ENCODE results near the gene ZBTB2.

Gene ZBTB2

GRCh38 chr6:151335930-151336329, 55.4 kb downstream of the ZBTB2 start:
- no peak for TF ChIP-seq CTCF (IDR thresholded peaks at IDR 0.05; ENCODE audit: insufficient read depth, low read length, poor library complexity, severe bottlenecking)
- Histone ChIP-seq H3K4me3 (replicated peaks; ENCODE audit: low read depth, low read length) (no peak overlapping the region), H3K27me3 (replicated peaks; ENCODE audit: control insufficient read depth, insufficient read depth, low read length) (no peaks in the 10 kb centered on the region; the same call in 1 of the 2 replicates), H3K36me3 (ENCODE audit: control insufficient read depth, insufficient read depth, low read length) (no peaks in the 10 kb centered on the region)
- DNase-seq (ENCODE audit: extremely low read depth, insufficient read length): no peak

- H3K4me3 ChIP-seq (replicated peaks; ENCODE audit: low read depth, low read length): no peak overlapping the region
- no peak for TF ChIP-seq CTCF (IDR thresholded peaks at IDR 0.05; ENCODE audit: insufficient read depth, low read length, poor library complexity, severe bottlenecking)
- DNase-seq (ENCODE audit: extremely low read depth, insufficient read length): no peak
- no peaks in the 10 kb centered on the region for H3K36me3 ChIP-seq (ENCODE audit: control insufficient read depth, insufficient read depth, low read length)
- no peaks in the 10 kb centered on the region for H3K27me3 ChIP-seq (replicated peaks; ENCODE audit: control insufficient read depth, insufficient read depth, low read length)
Observed at GRCh38 chr6:151330130-151330696, 61.1 kb downstream of the ZBTB2 start.

- no peak for DNase-seq (ENCODE audit: extremely low read depth, insufficient read length)
- Histone ChIP-seq H3K36me3 (ENCODE audit: control insufficient read depth, insufficient read depth, low read length) (no peaks in the 10 kb centered on the region), H3K27me3 (replicated peaks; ENCODE audit: control insufficient read depth, insufficient read depth, low read length) (no peaks in the 10 kb centered on the region; the same call in 1 of the 2 replicates), H3K4me3 (replicated peaks; ENCODE audit: low read depth, low read length) (no peak overlapping the region)
- TF ChIP-seq CTCF (IDR thresholded peaks at IDR 0.05; ENCODE audit: insufficient read depth, low read length, poor library complexity, severe bottlenecking): no peak
Observed at GRCh38 chr6:151327101-151327500, 64.3 kb downstream of the ZBTB2 start.

- Histone ChIP-seq H3K4me3 (replicated peaks; ENCODE audit: low read depth, low read length) (no peak overlapping the region), H3K36me3 (ENCODE audit: control insufficient read depth, insufficient read depth, low read length) (no peaks in the 10 kb centered on the region), H3K27me3 (replicated peaks; ENCODE audit: control insufficient read depth, insufficient read depth, low read length) (no peaks in the 10 kb centered on the region; the same call in 1 of the 2 replicates)
- DNase-seq (ENCODE audit: extremely low read depth, insufficient read length): no peak
- no peak for TF ChIP-seq CTCF (IDR thresholded peaks at IDR 0.05; ENCODE audit: insufficient read depth, low read length, poor library complexity, severe bottlenecking)
Observed at GRCh38 chr6:151326116-151326825, 65.1 kb downstream of the ZBTB2 start.

GRCh38 chr6:151325075-151326050, 66.0 kb downstream of the ZBTB2 start:
- Histone ChIP-seq H3K36me3 (ENCODE audit: control insufficient read depth, insufficient read depth, low read length) (no peaks in the 10 kb centered on the region), H3K27me3 (replicated peaks; ENCODE audit: control insufficient read depth, insufficient read depth, low read length) (no peaks in the 10 kb centered on the region; the same call in 1 of the 2 replicates), H3K4me3 (replicated peaks; ENCODE audit: low read depth, low read length) (peak overlapping the region; percentile 47)
- no peak for DNase-seq (ENCODE audit: extremely low read depth, insufficient read length)
- TF ChIP-seq CTCF (IDR thresholded peaks at IDR 0.05; ENCODE audit: insufficient read depth, low read length, poor library complexity, severe bottlenecking): no peak

Data from GM06990 (cell line).